Ishikawa (cell line): ENCODE results near the gene AOX1.

Experiments used
- CEBPB ChIP-seq: IDR thresholded peaks from 2 replicates; pipeline ENCODE4 v1.6.1; 2012
- CREB1 ChIP-seq: IDR thresholded peaks from 2 replicates; pipeline ENCODE4 v1.6.1; 2012; ENCODE audit warnings: low read depth
- EGR1 ChIP-seq: IDR thresholded peaks from 2 replicates; pipeline ENCODE4 v1.6.1; 2012
- EP300 ChIP-seq: IDR thresholded peaks from 2 replicates; pipeline ENCODE4 v1.6.1; 2012; ENCODE audit warnings: borderline replicate concordance
- FOXM1 ChIP-seq: IDR thresholded peaks from 2 replicates; pipeline ENCODE4 v1.6.1; 2012; ENCODE audit warnings: low read depth, borderline replicate concordance
- NFIC ChIP-seq: IDR thresholded peaks from 2 replicates; pipeline ENCODE4 v1.6.1; 2012
- RAD21 ChIP-seq: IDR thresholded peaks from 2 replicates; pipeline ENCODE4 v1.6.1; 2012; ENCODE audit warnings: low read depth
- TAF1 ChIP-seq: IDR thresholded peaks from 2 replicates; pipeline ENCODE4 v1.6.1; 2012; ENCODE audit warnings: low read depth, mild to moderate bottlenecking
- TCF12 ChIP-seq: IDR thresholded peaks from 2 replicates; pipeline ENCODE4 v1.6.1; 2012; ENCODE audit warnings: low read depth
- TEAD4 ChIP-seq: IDR thresholded peaks from 2 replicates; pipeline ENCODE4 v1.6.1; 2012
- YY1 ChIP-seq: IDR thresholded peaks from 2 replicates; pipeline ENCODE4 v1.6.1; 2012; ENCODE audit warnings: low read depth
- ZBTB7A ChIP-seq: IDR thresholded peaks from 2 replicates; pipeline ENCODE4 v1.6.1; 2012; ENCODE audit warnings: low read depth
- TF ChIP-seq, protein P1 (sequence below): IDR thresholded peaks from 2 replicates; pipeline ENCODE4 v1.6.1; 2012
- TF ChIP-seq, protein P2 (sequence below): IDR thresholded peaks from 2 replicates; pipeline ENCODE4 v1.6.1; 2012; ENCODE audit warnings: low read depth, mild to moderate bottlenecking
- TF ChIP-seq, protein P3 (sequence below): IDR thresholded peaks from 2 replicates; pipeline ENCODE4 v1.6.1; 2012

The AOX1 gene

DNA sequence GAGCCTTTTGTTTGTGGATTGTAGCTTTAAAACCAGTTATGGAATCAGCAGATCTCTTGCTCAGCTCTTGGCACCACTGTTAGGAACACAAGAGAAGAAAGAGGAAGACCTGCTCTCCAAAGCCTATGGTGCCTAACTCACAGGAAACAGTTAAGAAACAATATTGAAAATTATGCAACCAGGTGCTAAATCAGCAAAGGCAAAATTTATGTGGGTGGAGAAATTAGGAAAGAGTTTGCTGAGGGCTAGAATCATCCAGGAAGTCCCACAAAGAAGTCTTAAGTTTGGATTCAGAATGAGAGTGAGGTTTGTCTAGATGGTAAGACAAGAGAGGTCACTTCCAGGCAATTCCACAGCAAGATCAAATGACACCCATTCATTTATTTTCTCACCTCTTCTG, 49.4 kb downstream of the AOX1 start:
- TF ChIP-seq, protein P1, sequence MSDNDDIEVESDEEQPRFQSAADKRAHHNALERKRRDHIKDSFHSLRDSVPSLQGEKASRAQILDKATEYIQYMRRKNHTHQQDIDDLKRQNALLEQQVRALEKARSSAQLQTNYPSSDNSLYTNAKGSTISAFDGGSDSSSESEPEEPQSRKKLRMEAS: no peak
- TF ChIP-seq, protein P2, sequence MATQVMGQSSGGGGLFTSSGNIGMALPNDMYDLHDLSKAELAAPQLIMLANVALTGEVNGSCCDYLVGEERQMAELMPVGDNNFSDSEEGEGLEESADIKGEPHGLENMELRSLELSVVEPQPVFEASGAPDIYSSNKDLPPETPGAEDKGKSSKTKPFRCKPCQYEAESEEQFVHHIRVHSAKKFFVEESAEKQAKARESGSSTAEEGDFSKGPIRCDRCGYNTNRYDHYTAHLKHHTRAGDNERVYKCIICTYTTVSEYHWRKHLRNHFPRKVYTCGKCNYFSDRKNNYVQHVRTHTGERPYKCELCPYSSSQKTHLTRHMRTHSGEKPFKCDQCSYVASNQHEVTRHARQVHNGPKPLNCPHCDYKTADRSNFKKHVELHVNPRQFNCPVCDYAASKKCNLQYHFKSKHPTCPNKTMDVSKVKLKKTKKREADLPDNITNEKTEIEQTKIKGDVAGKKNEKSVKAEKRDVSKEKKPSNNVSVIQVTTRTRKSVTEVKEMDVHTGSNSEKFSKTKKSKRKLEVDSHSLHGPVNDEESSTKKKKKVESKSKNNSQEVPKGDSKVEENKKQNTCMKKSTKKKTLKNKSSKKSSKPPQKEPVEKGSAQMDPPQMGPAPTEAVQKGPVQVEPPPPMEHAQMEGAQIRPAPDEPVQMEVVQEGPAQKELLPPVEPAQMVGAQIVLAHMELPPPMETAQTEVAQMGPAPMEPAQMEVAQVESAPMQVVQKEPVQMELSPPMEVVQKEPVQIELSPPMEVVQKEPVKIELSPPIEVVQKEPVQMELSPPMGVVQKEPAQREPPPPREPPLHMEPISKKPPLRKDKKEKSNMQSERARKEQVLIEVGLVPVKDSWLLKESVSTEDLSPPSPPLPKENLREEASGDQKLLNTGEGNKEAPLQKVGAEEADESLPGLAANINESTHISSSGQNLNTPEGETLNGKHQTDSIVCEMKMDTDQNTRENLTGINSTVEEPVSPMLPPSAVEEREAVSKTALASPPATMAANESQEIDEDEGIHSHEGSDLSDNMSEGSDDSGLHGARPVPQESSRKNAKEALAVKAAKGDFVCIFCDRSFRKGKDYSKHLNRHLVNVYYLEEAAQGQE: no peak
- TF ChIP-seq CREB1 (no peak), TCF12 (no peak), RAD21 (no peak), TAF1 (no peak), NFIC (no peak), TEAD4 (no peak), ZBTB7A (no peak), YY1 (no peak), FOXM1 (no peak), CEBPB (no peak), EP300 (no peak)
- TF ChIP-seq, protein P3, sequence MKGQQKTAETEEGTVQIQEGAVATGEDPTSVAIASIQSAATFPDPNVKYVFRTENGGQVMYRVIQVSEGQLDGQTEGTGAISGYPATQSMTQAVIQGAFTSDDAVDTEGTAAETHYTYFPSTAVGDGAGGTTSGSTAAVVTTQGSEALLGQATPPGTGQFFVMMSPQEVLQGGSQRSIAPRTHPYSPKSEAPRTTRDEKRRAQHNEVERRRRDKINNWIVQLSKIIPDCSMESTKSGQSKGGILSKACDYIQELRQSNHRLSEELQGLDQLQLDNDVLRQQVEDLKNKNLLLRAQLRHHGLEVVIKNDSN: no peak

DNA sequence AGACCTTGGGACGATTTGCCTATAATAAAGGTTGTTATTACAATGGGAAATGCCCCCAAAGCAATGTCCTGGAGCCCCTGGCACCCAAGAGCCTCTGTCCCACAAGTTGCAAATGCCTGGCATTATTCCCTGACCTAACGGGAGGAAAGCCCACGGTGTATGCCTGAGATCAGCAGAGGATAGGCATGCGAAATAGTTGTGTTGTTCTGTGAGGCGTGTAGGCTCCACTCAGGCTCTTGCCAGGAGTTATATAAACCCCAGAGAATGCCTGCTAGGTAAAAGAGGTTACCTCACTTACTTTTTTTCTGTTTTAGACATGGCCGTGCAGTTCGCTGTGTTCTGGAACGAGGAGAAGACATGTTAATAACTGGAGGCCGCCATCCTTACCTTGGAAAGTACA, 52.1 kb downstream of the AOX1 start:
- TF ChIP-seq, protein P3: no peak
- no peak for TF ChIP-seq FOXM1
- TF ChIP-seq EP300: no peak

DNA sequence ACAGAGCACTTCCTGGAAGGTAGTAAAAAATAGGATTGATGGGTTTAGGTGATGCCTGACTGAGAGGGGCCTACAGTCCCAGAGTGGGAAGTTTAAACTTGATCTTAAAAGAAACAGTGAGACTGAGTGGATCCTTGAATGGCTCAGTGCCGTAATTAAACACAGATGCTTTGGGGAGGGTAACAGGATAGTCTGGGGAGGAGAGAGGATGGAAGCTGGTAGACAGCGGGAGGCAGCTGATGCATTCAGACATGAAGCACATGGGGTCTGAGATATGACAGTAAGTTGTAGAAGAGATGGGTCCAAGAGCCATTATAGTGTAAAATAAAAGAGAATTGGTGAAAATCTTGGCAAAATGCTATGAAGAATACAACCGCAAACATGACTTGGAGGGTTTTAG, 54.4 kb downstream of the AOX1 start:
- TF ChIP-seq, protein P1: no peak
- TF ChIP-seq TEAD4 (no peak), CREB1 (no peak)
- TF ChIP-seq, protein P2: no peak
- TF ChIP-seq, protein P3: no peak

DNA sequence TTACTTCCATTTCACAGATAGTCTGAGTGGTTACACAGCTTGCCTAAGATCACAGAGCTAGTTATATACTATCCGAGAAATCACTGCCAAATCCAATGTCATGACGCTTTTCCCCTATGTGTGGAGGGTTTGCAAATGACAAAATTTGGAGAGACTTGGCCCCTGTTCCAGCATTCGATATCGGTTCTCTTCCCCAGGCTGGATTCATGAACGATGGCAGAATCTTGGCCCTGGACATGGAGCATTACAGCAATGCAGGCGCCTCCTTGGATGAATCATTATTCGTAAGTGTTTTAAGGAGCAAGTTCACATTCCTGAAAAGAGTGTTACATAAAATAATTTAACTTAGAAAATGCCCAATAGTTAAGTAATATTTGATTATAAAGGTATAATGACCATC, 55.1 kb downstream of the AOX1 start:
- TF ChIP-seq CREB1 (no peak), FOXM1 (no peak), ZBTB7A (no peak), NFIC (no peak), RAD21 (no peak), EP300 (no peak), EGR1 (no peak), CEBPB (no peak), TCF12 (no peak), TAF1 (no peak), YY1 (no peak), TEAD4 (no peak)
- TF ChIP-seq, protein P2: no peak
- TF ChIP-seq, protein P3: no peak
- TF ChIP-seq, protein P1: no peak

DNA sequence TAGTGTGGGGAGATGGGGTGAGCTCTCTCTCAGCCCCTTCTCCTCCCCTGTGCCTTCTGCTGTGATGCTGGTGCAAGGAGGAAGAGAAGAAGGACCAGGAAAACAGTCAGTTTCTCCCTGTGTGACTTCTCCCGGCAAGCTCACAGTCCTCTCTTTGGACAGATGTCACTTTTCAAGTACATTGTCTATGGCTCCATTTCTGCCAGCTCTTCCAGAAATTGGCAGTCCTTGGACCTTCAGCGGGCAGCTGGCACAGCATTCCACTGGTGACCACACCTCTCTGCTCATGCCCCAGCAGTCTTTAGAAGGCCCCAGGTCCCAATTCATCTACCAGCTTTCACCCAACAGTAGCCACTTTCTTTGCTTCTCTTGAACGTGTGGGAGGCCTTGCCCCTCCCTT, 63.9 kb downstream of the AOX1 start:
- TF ChIP-seq, protein P3: no peak
- TF ChIP-seq TCF12 (no peak), FOXM1 (no peak), YY1 (no peak), TEAD4 (no peak), EGR1 (no peak), CEBPB (no peak), TAF1 (no peak), EP300 (no peak), RAD21 (no peak), ZBTB7A (no peak), NFIC (no peak), CREB1 (no peak)
- TF ChIP-seq, protein P2: no peak
- TF ChIP-seq, protein P1: no peak
